ACC112 (cell line): ENCODE results near the gene PARP16.

Source experiments
- H2AFZ ChIP-seq: fragments of 200-600 bp; sonication (generic); one replicate; pipeline ENCODE4 v1.6.0; 2017; ENCODE audit warnings: antibody characterized with exemption, low read length; ENCODE audit not compliant: unreplicated experiment
- H3K27ac ChIP-seq: fragments of 200-600 bp; sonication (generic); 2 replicates; pipeline ENCODE4 v1.5.1; 2014; ENCODE audit warnings: low read depth, mild to moderate bottlenecking, antibody characterized with exemption, low read length, moderate library complexity
- H3K27me3 ChIP-seq: fragments of 200-600 bp; sonication (generic); 2 replicates; pipeline ENCODE4 v1.6.1; 2014; ENCODE audit warnings: mild to moderate bottlenecking, antibody characterized with exemption, low read length, moderate library complexity, mixed read lengths; ENCODE audit not compliant: insufficient read depth
- H3K36me3 ChIP-seq: fragments of 200-600 bp; sonication (generic); 2 replicates; pipeline ENCODE4 v1.6.1; 2016; ENCODE audit warnings: mild to moderate bottlenecking, antibody characterized with exemption, low read length, moderate library complexity, mixed read lengths; ENCODE audit not compliant: insufficient read depth
- H3K4me1 ChIP-seq: fragments of 200-600 bp; sonication (generic); one replicate; pipeline ENCODE4 v1.6.1; 2016; ENCODE audit warnings: low read length, mixed read lengths; ENCODE audit not compliant: insufficient read depth, unreplicated experiment, control insufficient read depth
- H3K4me3 ChIP-seq: fragments of 200-600 bp; sonication (generic); 2 replicates; pipeline ENCODE4 v1.5.1; 2014; ENCODE audit warnings: mild to moderate bottlenecking, low read depth, low read length
- H3K79me2 ChIP-seq: fragments of 200-600 bp; sonication (generic); one replicate; pipeline ENCODE4 v1.6.0; 2016; ENCODE audit warnings: low read length; ENCODE audit not compliant: control insufficient read depth, unreplicated experiment, insufficient read depth

Gene PARP16

DNA sequence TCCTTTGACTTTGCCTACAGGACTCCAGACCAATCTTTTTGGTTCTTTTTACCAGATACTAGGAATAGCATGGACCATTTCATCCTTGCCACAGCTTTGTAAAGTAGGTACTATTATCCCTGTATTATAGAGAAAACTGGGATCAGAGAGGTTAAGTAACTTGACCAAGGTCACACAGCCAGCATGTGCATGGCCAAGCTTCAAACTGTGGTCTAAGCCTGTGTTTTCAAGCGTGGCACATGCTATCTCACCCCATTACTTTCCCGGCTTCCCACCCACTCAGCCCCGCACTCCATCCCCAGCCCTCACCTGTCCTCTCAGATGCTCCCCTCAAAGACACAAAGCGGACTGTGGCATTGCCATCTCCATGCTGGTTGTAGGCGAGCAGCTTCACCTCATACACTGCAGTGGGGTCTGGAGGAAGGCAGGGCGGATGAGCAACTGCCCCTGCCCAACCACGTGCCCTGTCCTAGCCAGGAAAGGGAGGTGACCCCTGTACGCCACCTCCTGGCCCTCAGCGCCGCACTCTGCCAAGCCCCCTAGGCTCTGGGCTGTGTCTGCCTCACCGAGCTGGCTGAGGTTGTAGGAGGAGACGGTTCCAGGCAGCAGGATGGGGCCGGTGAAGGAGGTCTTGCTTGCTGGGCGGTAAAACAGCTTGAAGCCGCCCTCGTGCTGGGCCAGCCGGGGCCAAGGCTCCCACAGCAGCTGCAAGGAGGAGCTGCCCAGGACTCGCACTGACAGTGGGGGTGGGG is 43.5 kb upstream of the PARP16 start:
- Histone ChIP-seq H3K36me3 (no peaks in the 10 kb centered on the region), H3K27me3 (0 out of 2 replicates have a peak, but pooled peaks cover 3% of the 10 kb centered on the region)

DNA sequence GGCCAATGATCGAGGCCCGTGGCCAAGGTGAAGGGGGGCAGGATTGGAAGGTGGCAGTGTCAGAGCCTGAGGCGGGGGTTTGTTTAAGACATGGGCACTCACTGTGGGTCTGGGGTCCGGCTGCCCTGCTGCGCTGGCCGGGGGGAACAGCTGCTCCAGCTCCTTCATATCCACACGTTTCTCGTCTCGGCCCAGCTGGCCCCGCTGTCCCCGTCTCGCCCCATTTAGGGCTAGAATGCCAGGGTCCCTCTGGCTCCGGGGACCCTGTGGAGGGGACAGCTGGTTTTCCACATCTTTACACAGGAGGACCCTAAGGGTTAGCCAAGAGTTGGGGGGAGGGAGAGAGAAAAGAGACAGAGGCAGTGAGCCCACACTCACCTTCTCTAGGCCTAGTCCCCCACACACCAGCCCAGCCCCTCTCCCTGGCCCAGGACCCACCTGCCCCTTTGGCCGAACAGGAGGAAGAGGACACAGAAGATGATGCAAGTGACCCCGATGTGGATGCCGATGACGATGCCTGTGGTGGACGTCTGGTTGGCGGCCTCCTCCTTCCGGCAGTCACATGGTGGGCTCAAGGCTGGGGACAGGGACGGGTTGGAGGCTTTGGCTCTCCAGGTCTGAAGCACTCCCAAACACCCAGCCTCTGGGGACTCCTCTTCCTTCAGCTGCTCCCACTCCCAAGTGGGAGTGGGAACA is 42.8 kb upstream of the PARP16 start:
- Histone ChIP-seq H3K27me3 (no peaks in the 10 kb centered on the region), H2AFZ (no peak overlapping the region), H3K36me3 (no peaks in the 10 kb centered on the region), H3K4me3 (no peak overlapping the region), H3K79me2 (no peaks in the 10 kb centered on the region), H3K27ac (no peak overlapping the region), H3K4me1 (no peaks in the 10 kb centered on the region)

More for the DNA sequence above, 43.5 kb upstream of the PARP16 start:
- Histone ChIP-seq H3K27ac (no peak overlapping the region), H3K79me2 (no peaks in the 10 kb centered on the region), H3K4me3 (no peak overlapping the region), H2AFZ (no peak overlapping the region), H3K4me1 (no peaks in the 10 kb centered on the region)

DNA sequence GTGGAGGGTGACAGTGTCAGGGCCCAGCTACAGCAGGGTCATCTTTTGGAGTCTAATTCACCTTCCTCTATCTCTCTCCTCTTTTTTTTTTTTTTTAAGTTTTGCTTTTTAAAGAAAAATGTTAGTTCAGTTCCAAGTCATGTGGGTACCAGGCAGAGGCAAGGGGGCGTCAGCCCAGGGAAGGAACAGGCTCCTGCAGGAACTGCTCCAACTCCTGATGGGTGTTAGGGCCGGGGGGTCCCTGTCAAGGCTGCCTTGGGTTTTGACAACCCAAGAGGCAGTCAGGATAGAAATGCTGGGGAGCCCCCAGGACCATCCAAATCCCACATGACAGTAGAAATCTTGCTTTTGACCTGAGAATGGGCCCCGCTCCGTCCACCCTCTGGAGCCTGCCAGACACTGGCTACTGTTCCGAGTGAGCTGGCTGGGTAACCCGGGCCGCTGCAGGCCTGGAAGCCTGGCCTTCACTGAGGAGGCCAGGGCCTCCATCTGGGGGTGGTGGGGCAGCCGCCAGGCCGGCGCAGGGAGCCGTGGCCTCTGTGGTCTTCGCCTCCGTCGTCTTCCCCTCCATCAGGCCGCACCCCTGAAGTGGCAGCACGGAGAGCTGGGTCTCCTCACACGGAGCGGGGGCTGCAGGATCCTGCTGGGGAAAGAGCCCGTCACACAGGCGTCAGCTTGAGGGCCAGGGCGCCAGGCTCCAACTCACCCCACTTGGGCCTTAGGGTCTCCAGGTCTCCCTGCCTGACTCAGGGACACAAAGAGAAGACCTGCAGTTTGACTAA is 42.0 kb upstream of the PARP16 start:
- Histone ChIP-seq H3K4me3 (no peak overlapping the region), H3K79me2 (no peaks in the 10 kb centered on the region), H3K27me3 (no peaks in the 10 kb centered on the region), H2AFZ (no peak overlapping the region), H3K4me1 (no peaks in the 10 kb centered on the region), H3K36me3 (no peaks in the 10 kb centered on the region), H3K27ac (no peak overlapping the region)

DNA sequence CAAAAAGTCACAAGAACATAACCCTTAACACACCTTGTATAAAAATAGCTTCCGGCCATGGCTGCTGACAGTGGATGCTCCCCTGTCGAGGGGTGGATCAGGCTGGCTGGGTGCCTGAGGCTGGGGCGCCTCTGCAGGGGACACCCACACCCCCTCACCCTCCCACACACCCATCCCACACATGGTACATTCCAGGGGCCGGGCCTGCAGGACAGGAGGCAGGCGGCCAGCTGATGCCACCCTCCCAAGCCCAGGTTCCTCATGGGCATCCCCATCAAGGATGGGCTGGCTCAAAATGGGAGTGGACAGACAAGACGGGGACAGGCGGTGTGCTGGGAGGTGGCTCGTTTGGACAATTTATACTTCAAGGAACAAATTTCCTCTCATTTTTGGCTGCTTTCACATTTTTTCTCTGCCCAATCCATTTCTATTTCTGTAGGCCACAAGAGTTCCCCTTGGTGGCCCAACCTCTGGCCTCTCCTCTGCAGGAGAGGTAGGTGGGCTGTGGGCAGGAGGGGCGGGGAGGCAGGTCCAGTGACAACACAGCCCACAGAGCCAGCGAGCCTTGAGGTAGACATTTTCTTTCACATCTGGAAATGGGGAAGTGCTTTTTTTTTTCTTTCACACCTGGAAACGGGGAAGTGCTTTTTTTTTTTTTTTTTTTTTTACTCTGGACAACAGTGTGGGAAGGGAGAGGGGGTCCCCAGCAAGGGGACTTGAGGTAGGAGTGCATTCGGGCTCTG is 41.1 kb upstream of the PARP16 start:
- H3K27ac ChIP-seq = no peak overlapping the region
- no peaks in the 10 kb centered on the region for H3K79me2 ChIP-seq
- H3K36me3 ChIP-seq = no peaks in the 10 kb centered on the region
- H3K4me3 ChIP-seq = no peak overlapping the region
- no peak overlapping the region for H2AFZ ChIP-seq
- H3K4me1 ChIP-seq = no peaks in the 10 kb centered on the region
- no peaks in the 10 kb centered on the region for H3K27me3 ChIP-seq

DNA sequence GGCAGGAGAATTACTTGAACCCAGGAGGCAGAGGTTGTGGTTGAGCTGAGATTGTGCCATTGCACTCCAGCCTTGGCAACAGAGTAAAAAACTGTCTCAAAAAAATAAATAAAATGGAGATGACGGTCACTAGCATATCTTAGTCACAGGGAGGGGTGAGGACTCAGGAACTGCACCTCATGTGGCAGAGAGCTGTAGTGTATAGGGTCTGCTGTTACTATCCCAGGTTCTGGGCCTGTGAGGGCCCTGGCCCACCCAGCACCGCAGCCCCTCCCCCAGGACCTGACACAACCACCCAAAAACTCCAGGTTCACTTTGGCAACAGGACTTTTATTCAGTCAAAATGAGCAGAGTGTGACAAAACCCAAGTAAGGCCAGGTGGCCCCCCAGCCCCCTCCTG is 40.1 kb upstream of the PARP16 start:
- H3K27me3 ChIP-seq = no peaks in the 10 kb centered on the region
- no peaks in the 10 kb centered on the region for H3K79me2 ChIP-seq
- no peak overlapping the region for H3K4me3 ChIP-seq
- no peak overlapping the region for H2AFZ ChIP-seq
- no peaks in the 10 kb centered on the region for H3K4me1 ChIP-seq
- no peaks in the 10 kb centered on the region for H3K36me3 ChIP-seq
- H3K27ac ChIP-seq = no peak overlapping the region

DNA sequence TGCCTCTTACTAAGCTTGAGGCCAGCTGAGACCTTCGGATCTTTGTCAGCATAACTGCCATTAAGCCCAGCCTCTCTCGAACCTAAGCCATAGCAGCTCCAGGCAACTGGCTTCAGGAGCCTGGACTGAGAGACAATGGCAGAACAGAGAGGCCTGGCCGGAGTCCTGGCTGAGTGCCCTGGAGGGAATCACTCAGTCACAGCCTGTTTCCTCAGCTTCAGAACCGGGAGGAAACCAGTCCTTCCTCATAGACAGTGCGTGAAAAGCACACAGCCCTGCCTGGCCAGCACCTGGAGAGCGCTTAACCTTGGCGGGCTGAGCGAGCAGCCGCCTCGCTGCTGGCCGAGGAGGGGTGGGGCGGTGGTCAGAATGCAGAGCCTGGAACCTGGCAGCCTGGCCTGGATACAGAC is 39.4 kb upstream of the PARP16 start:
- Histone ChIP-seq H3K36me3 (no peaks in the 10 kb centered on the region), H3K27ac (no peak overlapping the region), H3K27me3 (peaks cover 5% of the 10 kb centered on the region; the same call in 1 of the 2 replicates), H3K4me3 (no peak overlapping the region), H2AFZ (no peak overlapping the region), H3K79me2 (no peaks in the 10 kb centered on the region), H3K4me1 (no peaks in the 10 kb centered on the region)

DNA sequence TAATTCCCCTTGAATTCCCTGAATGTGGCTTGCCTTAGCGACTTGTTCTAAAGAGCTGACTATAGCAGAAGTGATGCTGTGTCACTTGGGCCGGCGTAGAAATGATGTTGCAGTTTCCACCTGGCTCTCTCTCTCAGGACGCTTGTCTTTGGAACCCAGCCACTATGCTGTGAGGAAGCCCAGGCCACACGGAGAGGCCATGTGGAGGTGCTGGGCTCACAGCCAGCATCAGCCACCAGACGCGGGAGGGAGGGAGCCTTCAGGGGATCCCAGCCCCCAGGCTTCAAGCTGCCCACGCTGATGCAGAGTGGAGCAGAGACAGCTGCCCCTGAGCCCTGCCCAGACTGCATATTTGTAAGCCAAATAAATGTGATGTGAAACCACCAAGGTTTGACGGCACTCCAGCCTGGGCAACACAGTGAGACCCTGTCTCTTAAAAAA is 36.4 kb upstream of the PARP16 start:
- H2AFZ ChIP-seq = no peak overlapping the region
- H3K27me3 ChIP-seq = peaks cover 7% of the 10 kb centered on the region; the same call in 1 of the 2 replicates
- H3K27ac ChIP-seq = no peak overlapping the region
- H3K4me1 ChIP-seq = no peaks in the 10 kb centered on the region
- H3K79me2 ChIP-seq = no peaks in the 10 kb centered on the region
- H3K4me3 ChIP-seq = no peak overlapping the region
- no peaks in the 10 kb centered on the region for H3K36me3 ChIP-seq

DNA sequence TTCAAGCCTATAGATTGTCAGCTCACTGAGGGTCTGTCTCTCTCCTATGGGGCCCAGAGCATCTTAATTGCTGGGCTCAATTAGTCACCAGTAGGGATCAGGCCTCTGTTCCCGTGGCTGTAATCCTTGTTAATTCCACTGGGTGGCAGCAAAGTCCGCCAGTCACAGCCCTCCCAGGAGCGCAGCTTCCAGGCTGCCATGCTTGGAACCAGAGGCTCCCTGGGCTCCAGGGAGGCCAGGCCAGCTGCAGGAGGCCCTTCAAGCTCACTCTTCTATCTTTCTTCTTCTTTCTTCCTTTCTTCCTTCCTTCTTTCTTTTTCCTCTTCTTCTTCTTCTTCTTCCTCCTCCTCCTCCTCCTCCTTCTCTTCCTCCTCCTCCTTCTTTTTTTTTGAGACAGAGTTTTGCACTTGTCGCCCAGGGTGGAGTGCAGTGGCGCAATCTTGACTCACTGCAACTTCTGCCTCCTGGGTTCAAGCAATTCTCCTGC is 32.2 kb upstream of the PARP16 start:
- Histone ChIP-seq H3K36me3 (no peaks in the 10 kb centered on the region), H2AFZ (no peak overlapping the region), H3K4me3 (no peak overlapping the region), H3K27ac (no peak overlapping the region), H3K27me3 (peaks cover 7% of the 10 kb centered on the region), H3K4me1 (no peaks in the 10 kb centered on the region), H3K79me2 (no peaks in the 10 kb centered on the region)

DNA sequence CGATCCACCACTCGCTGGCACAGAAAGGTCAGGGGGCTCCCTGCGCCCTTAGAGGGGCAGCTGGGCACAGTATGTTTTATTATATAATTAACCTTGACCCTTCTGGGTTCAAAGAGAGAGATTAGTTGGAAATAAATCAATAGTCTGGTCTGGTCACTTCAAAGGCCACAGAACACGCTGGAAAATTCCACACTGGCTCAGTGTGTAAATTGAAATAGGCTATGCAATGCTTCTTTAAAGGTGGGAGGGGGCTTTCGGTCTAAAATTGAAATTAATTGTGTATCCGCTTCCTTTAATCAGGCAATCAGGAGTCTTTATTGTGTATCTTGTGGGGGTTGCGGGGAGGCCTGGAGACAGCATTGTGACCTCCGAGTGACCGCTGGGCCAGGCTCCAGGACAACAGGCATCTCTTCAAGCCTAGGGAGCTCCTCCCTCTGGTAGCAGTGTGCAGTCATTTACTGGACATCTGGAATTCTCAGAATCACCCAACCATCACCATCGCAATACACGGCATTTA is 25.8 kb upstream of the PARP16 start:
- Histone ChIP-seq H3K79me2 (no peaks in the 10 kb centered on the region), H3K27ac (no peak overlapping the region), H3K4me3 (no peak overlapping the region), H3K4me1 (no peaks in the 10 kb centered on the region), H2AFZ (no peak overlapping the region), H3K36me3 (no peaks in the 10 kb centered on the region), H3K27me3 (no peaks in the 10 kb centered on the region; the same call in 1 of the 2 replicates)

DNA sequence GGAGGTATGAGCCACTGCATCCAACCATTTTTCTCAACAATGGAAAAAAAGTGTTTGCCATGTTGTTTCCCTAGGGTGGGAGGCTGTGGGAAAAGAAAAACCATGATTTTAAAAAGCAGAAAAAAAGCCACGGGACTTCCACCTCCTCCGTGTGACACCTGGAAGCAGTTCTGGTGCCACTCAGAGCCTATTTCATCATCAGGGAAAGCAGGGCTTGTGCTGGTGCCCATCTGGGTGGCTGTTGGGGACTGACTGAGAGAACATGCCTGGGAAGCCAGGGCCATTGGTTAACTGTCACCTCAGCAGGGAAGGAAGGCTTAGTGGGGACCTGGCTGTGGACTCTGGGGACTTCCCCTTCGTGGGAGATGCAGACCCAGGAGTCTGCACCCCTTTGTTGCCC is 25.1 kb upstream of the PARP16 start:
- no peaks in the 10 kb centered on the region for H3K4me1 ChIP-seq
- no peak overlapping the region for H3K4me3 ChIP-seq
- no peak overlapping the region for H3K27ac ChIP-seq
- no peaks in the 10 kb centered on the region for H3K79me2 ChIP-seq
- H2AFZ ChIP-seq = no peak overlapping the region
- H3K36me3 ChIP-seq = no peaks in the 10 kb centered on the region
- H3K27me3 ChIP-seq = no peaks in the 10 kb centered on the region; the same call in 1 of the 2 replicates
